Tibial nerve (tissue), 4 donors: ENCODE data around the gene LRP1. TPM values are rescaled to one million over a fixed set of nuclear protein-coding genes. Genes with fewer than 3 reads are reported as not detected.
A peak's percentile ranks its signal among the peaks of the same experiment; 100 is the strongest.

Experiments used
- DNase-seq, 2 donors: peaks; one replicate each; pipeline ENCODE4 v3.0.0-alpha.2; 2019; ENCODE audit warnings: low spot score in 2 of 2
- H3K27ac ChIP-seq, 4 donors: fragments of 200-600 bp; sonication (generic) in 3 of 4; one replicate each; pipeline ENCODE4 v1.5.1; 2017 to 2019; ENCODE audit warnings: mild to moderate bottlenecking in 1 of 4
- H3K27me3 ChIP-seq, 2 donors: fragments of 200-600 bp; sonication (generic) in 1 of 2; one replicate each; pipeline versions ENCODE4 v1.5.1 to v1.6.0; 2017 to 2019
- H3K36me3 ChIP-seq, 3 donors: fragments of 200-600 bp; sonication (generic); one replicate each; pipeline ENCODE4 v1.5.1; 2018 to 2019
- H3K4me1 ChIP-seq, 4 donors: fragments of 200-600 bp; sonication (generic) in 3 of 4; one replicate each; pipeline ENCODE4 v1.5.1; 2017 to 2019
- H3K4me3 ChIP-seq, 4 donors: fragments of 200-600 bp; sonication (generic) in 3 of 4; one replicate each; pipeline ENCODE4 v1.5.1; 2017 to 2019; ENCODE audit warnings: mild to moderate bottlenecking in 1 of 4, moderate library complexity in 1 of 4
- H3K9me3 ChIP-seq, 4 donors: fragments of 200-600 bp; sonication (generic) in 3 of 4; one replicate each; pipeline ENCODE4 v1.5.1; 2017 to 2019
- EP300 ChIP-seq, 2 donors: sonication (generic); formaldehyde crosslinking; IDR thresholded peaks; one replicate each; pipeline ENCODE4 v1.6.1; 2017; ENCODE audit warnings: antibody characterized with exemption in 2 of 2, mild to moderate bottlenecking in 1 of 2
- POLR2A ChIP-seq, 2 donors: fragments of 450-650 bp; IDR thresholded peaks; one replicate each; pipeline ENCODE4 v1.6.1; 2017; ENCODE audit warnings: antibody characterized with exemption in 2 of 2, mild to moderate bottlenecking in 2 of 2, moderate library complexity in 2 of 2
- WGBS, 2 donors: methylation state at CpG; one replicate each; pipeline ENCODE4 v1.1.5; 2018; 5-methylcytosine and 5-hydroxymethylcytosine counted together
- total RNA-seq, 4 donors: library from RNA; depleted of rRNA; stranded (reverse); fragments of >200 nt; gene quantifications; one replicate each; pipeline ENCODE4 v1.1.0, GENCODE V29; 2016
- TF ChIP-seq, protein P1 (sequence below), 5 experiments: fragments of 200-600 bp in 3 of 5; fragments of 450-650 bp in 2 of 5; sonication (generic) in 3 of 5; IDR thresholded peaks; one replicate each; pipeline ENCODE4 v1.5.1; 2016 to 2019; ENCODE audit warnings: antibody characterized with exemption in 5 of 5, mild to moderate bottlenecking in 3 of 5, moderate library complexity in 2 of 5

LRP1 gene
- total RNA-seq, 4 donors from 2014 or later, result 410 to 653 (median 527) TPM

DNA sequence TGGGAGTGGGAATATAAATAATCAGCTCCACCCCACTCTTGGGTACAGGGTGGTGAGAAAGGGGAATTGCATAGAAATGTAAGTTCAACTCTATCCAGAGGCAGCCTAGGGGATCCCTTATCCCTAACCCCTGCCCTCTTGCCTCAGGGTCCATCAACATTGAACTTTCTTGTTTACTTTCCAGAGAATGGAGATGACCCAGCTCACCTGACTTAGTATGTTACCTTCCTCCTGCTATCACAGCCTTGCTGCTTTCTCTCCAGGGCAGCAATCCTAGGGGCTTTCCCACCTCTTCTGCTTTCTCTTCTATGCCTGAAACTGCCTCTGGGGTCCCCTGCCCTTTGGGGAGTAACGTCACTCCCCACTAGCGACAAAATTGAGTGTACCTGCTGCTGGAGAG lies 2.7 kb downstream of the LRP1 start:
- Histone ChIP-seq H3K4me1 (peaks cover 0 to 75% (median 48%) of the 10 kb centered on the region in 4 donors), H3K4me3 (peak overlapping the region in 3 of 4 donors; percentile 2 to 83 (median 73)), H3K27ac (peak overlapping the region; percentile 97 to 99 (median 98)), H3K36me3 (no peaks in the 10 kb centered on the region), H3K27me3 (no peaks in the 10 kb centered on the region), H3K9me3 (no peaks in the 10 kb centered on the region)
- WGBS, 2 donors, result 63 to 69% methylated on average over 2 of the region's 2 CpGs
- TF ChIP-seq EP300 (IDR thresholded peaks at IDR 0.05) (no peak), POLR2A (IDR thresholded peaks at IDR 0.05) (no peak)
- TF ChIP-seq, protein P1, sequence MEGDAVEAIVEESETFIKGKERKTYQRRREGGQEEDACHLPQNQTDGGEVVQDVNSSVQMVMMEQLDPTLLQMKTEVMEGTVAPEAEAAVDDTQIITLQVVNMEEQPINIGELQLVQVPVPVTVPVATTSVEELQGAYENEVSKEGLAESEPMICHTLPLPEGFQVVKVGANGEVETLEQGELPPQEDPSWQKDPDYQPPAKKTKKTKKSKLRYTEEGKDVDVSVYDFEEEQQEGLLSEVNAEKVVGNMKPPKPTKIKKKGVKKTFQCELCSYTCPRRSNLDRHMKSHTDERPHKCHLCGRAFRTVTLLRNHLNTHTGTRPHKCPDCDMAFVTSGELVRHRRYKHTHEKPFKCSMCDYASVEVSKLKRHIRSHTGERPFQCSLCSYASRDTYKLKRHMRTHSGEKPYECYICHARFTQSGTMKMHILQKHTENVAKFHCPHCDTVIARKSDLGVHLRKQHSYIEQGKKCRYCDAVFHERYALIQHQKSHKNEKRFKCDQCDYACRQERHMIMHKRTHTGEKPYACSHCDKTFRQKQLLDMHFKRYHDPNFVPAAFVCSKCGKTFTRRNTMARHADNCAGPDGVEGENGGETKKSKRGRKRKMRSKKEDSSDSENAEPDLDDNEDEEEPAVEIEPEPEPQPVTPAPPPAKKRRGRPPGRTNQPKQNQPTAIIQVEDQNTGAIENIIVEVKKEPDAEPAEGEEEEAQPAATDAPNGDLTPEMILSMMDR (IDR thresholded peaks at IDR 0.05), result no peak
- DNase-seq, result no peak

DNA sequence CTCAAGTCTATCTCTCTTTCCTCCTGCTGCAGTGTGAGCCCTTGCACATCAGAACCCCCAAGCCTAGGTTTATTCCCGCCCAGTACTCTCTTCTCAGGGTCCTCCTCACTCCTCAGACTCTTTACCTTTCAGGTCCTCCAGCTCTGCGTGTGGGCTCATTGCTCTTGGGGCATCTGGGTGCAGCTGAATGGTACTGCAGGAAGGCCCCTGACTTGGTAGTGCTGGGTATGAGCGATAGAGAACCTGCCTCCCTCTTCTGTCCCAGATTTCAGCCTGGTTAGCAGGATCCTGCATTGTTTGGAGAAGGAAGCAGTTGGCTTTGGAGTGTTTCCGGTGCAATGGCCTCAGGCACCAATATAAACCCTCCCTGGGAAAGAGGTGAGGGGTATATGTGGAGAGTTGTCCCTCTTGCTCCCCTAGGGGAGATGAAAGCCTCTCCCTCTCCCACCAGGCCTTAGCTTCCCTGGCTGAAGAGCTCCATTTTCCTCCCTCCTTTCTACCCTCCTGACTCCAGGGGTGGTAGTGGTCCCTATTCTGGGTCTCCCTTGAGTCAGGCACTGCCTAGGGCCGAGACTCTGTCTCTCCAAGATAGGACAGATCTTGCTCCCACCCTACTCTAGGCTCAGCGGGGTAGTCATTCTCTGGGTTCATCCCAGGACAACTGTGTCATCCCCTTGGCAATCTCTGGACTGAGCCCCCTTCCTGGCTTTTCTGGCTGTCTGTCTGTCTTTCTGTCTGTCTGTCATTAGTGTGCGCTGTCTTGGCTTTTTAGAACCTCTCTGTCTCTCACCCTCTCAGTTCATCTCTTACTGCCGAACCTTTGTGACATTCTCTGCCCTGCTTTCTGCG lies 3.8 kb downstream of the LRP1 start:
- Histone ChIP-seq H3K27me3 (no peaks in the 10 kb centered on the region), H3K9me3 (no peaks in the 10 kb centered on the region), H3K4me1 (peaks cover 0 to 79% (median 54%) of the 10 kb centered on the region in 4 donors), H3K4me3 (peak overlapping the region in 3 of 4 donors; percentile 1 to 73 (median 7)), H3K27ac (peak overlapping the region; percentile 58 to 99 (median 89)), H3K36me3 (no peaks in the 10 kb centered on the region)
- no peak for DNase-seq
- TF ChIP-seq, protein P1 (IDR thresholded peaks at IDR 0.05), result no peak
- TF ChIP-seq EP300 (IDR thresholded peaks at IDR 0.05) (no peak), POLR2A (IDR thresholded peaks at IDR 0.05) (no peak)
- 39 to 41% methylated on average over 9 of the region's 9 CpGs for WGBS, 2 donors

DNA sequence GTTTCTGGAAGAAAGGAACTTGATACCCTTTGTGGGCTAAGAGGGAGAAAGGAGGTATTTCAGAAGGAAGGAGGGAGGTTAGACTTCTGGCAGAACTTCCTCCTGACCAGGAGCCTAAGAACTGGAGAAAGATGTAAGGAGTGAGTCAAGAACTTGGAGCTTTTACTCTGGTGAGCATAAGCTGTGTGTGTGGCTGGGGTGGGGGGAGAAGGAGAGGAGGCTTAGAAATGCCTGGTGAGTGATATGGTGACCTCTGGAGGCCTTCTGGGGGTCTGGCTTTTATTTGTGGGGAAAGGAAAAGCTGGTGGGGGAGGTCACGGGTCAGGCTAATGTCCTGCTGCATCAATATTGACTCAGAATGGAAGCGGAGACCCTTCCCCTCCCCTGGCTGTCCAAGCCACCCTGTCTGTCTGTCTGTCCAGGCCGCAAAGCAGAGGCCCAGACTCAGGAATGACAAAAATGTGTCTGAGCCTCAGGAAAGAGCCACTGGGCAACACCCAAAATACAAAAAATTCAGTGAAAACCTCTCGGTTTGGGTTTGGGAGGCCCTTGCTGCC lies 4.8 kb downstream of the LRP1 start:
- TF ChIP-seq, protein P1 (IDR thresholded peaks at IDR 0.05), result no peak
- TF ChIP-seq EP300 (IDR thresholded peaks at IDR 0.05) (no peak), POLR2A (IDR thresholded peaks at IDR 0.05) (no peak)
- 18 to 24% methylated on average over 4 of the region's 4 CpGs for WGBS, 2 donors
- H3K27me3 ChIP-seq, result no peaks in the 10 kb centered on the region
- H3K4me3 ChIP-seq, result peak overlapping the region in 2 of 4 donors; percentile 10 to 73
- H3K4me1 ChIP-seq, result peaks cover 0 to 86% (median 63%) of the 10 kb centered on the region in 4 donors
- no peak for DNase-seq
- no peaks in the 10 kb centered on the region for H3K9me3 ChIP-seq
- peaks cover 0 to 5% (median 0%) of the 10 kb centered on the region in 3 donors for H3K36me3 ChIP-seq
- H3K27ac ChIP-seq, result peak overlapping the region; percentile 58 to 99 (median 89)

DNA sequence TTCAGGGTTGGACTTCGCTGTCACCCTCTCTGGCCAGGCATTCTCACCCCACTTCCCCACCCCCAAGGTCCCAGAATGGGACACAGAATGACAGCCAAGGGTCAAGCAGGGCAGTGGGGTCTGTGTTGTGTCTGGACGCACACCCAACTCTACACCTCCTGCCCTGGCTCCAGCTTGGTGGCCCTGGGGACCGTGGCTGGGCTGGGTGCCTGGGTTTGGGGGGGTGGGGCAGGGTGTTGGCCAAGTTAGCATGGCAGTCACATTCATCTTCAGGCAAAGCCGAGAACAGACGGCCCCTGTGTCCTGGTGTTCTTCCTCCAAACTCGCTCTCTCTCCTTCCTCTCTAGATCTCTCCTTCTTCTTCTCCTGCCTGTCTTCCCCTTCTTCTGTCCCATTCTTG lies 5.6 kb downstream of the LRP1 start:
- Histone ChIP-seq H3K4me3 (peak overlapping the region in 1 of 4 donors; percentile 73), H3K27me3 (no peaks in the 10 kb centered on the region), H3K9me3 (no peaks in the 10 kb centered on the region), H3K4me1 (peaks cover 0 to 95% (median 69%) of the 10 kb centered on the region in 4 donors), H3K27ac (peak overlapping the region; percentile 58 to 99 (median 89)), H3K36me3 (peaks cover 0 to 11% (median 0%) of the 10 kb centered on the region in 3 donors)
- no peak for DNase-seq
- TF ChIP-seq, protein P1 (IDR thresholded peaks at IDR 0.05), result no peak
- TF ChIP-seq EP300 (IDR thresholded peaks at IDR 0.05) (no peak), POLR2A (IDR thresholded peaks at IDR 0.05) (no peak)
- 28 to 32% methylated on average over 6 of the region's 6 CpGs for WGBS, 2 donors

DNA sequence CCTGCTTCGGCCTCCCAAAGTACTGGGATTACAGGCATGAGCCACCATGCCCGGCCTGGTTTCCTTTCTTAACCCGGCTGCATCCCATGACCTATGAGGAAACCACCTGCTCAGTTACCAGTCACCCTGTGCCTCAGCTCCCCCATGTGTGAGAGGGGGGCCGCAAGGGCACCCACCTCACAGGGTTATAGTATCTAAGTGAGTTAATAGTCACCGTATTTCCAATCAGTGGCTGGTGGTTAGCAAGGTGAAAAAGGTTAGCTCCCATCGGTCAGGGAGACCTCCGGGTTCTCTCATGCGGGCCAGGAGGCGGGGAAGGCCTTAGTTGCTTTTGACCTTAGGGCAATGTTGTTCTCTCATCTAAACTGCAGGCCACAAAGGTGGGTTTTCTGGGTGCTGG lies 6.7 kb downstream of the LRP1 start:
- peaks cover 0 to 100% (median 72%) of the 10 kb centered on the region in 4 donors for H3K4me1 ChIP-seq
- H3K36me3 ChIP-seq, result peaks cover 0 to 22% (median 0%) of the 10 kb centered on the region in 3 donors
- WGBS, 2 donors, result 58 to 73% methylated on average over 9 of the region's 9 CpGs
- no peak overlapping the region for H3K4me3 ChIP-seq
- DNase-seq, result no peak
- TF ChIP-seq, protein P1 (IDR thresholded peaks at IDR 0.05), result no peak
- TF ChIP-seq EP300 (IDR thresholded peaks at IDR 0.05) (no peak), POLR2A (IDR thresholded peaks at IDR 0.05) (no peak)
- no peaks in the 10 kb centered on the region for H3K27me3 ChIP-seq
- H3K27ac ChIP-seq, result peak overlapping the region; percentile 58 to 99 (median 89)
- no peaks in the 10 kb centered on the region for H3K9me3 ChIP-seq
